Fibroblast of lung (primary cell): ENCODE measurements around the gene HDAC4. TPM values are rescaled to one million over a fixed set of nuclear protein-coding genes. Genes with fewer than 3 reads are reported as not detected.

Experiments used
- DNase-seq, 2 donors: peaks; one replicate each; pipeline versions ENCODE4 v3.0.0 to v3.0.0-alpha.2; 2010; ENCODE audit warnings: low read depth in 2 of 2
- H2AFZ ChIP-seq: 2 replicates; pipeline ENCODE4 v1.5.1; 2012; ENCODE audit warnings: low read length, control low read depth, inconsistent platforms
- H3K27ac ChIP-seq: 2 replicates; pipeline ENCODE4 v1.5.1; 2011; ENCODE audit warnings: low read length, control low read depth; ENCODE audit not compliant: insufficient read depth
- H3K27me3 ChIP-seq: 2 replicates; pipeline ENCODE4 v1.5.1; 2011; ENCODE audit warnings: mild to moderate bottlenecking, low read length; ENCODE audit not compliant: control insufficient read depth, insufficient read depth
- H3K36me3 ChIP-seq: 2 replicates; pipeline ENCODE4 v1.5.1; 2011; ENCODE audit warnings: low read length; ENCODE audit not compliant: control insufficient read depth, insufficient read depth
- H3K4me1 ChIP-seq: 2 replicates; pipeline ENCODE4 v1.5.1; 2011; ENCODE audit warnings: low read length; ENCODE audit not compliant: control insufficient read depth, insufficient read depth; ENCODE audit errors: extremely low read depth
- H3K4me2 ChIP-seq: 2 replicates; pipeline ENCODE4 v1.5.1; 2011; ENCODE audit warnings: low read length, control low read depth; ENCODE audit not compliant: insufficient read depth; ENCODE audit errors: extremely low read depth
- H3K4me3 ChIP-seq, 4 experiments: fragments of 200-600 bp in 1 of 4; sonication (generic) in 1 of 4; replicated peaks in 1 of 4; 2 replicates each; pipeline ENCODE4 v1.5.1; 2011 to 2016; ENCODE audit warnings: low read length in 4 of 4, low read depth in 3 of 4, mild to moderate bottlenecking in 3 of 4, control low read depth in 2 of 4, inconsistent platforms in 1 of 4, mixed read lengths in 1 of 4; ENCODE audit not compliant: insufficient read depth in 1 of 4; ENCODE audit errors: control extremely low read depth in 1 of 4
- H3K79me2 ChIP-seq: 2 replicates; pipeline ENCODE4 v1.5.1; 2012; ENCODE audit warnings: mild to moderate bottlenecking, low read length, inconsistent platforms; ENCODE audit not compliant: control insufficient read depth, insufficient read depth
- H3K9ac ChIP-seq: 2 replicates; pipeline ENCODE4 v1.5.1; 2011; ENCODE audit warnings: mild to moderate bottlenecking, low read length, control low read depth; ENCODE audit not compliant: insufficient read depth
- H3K9me3 ChIP-seq: 2 replicates; pipeline ENCODE4 v1.5.1; 2012; ENCODE audit warnings: low read depth, low read length; ENCODE audit not compliant: control insufficient read depth, insufficient read depth
- H4K20me1 ChIP-seq: 2 replicates; pipeline ENCODE4 v1.5.1; 2011; ENCODE audit warnings: low read length; ENCODE audit not compliant: control insufficient read depth, insufficient read depth; ENCODE audit errors: extremely low read depth
- EZH2 ChIP-seq: IDR thresholded peaks from 2 replicates; pipeline ENCODE4 v1.5.1; 2012; ENCODE audit warnings: low read length, control low read depth, mild to moderate bottlenecking; ENCODE audit errors: missing control alignments
- polyA plus RNA-seq, 2 donors: library from polyadenylated mRNA; depleted of rRNA in 1 of 2; stranded (reverse) in 1 of 2; unstranded in 1 of 2; fragments of >200 nt; gene quantifications; 2 replicates each; pipeline ENCODE4 v1.2.1, GENCODE V29; 2011 to 2012; ENCODE audit warnings: missing spikeins in 1 of 2
- total RNA-seq: library from RNA; depleted of rRNA; stranded (reverse); fragments of >200 nt; gene quantifications from 2 replicates; pipeline ENCODE4 v1.2.1, GENCODE V29; 2014
- TF ChIP-seq, protein P1 (sequence below), 2 donors: IDR thresholded peaks in 1 of 2; conservative IDR thresholded peaks in 1 of 2; 1 replicate in 1 of 2; 2 replicates in 1 of 2; pipeline ENCODE4 v1.5.1; 2011 to 2012; ENCODE audit warnings: low read length in 2 of 2, control low read depth in 1 of 2, inconsistent platforms in 1 of 2, low read depth in 1 of 2, mild to moderate bottlenecking in 1 of 2

HDAC4 gene
- total and polyA plus RNA-seq, 2 donors (not counting 1 experiment from before 2014, with no cell fraction given), result 7.4 to 19.8 TPM

DNA sequence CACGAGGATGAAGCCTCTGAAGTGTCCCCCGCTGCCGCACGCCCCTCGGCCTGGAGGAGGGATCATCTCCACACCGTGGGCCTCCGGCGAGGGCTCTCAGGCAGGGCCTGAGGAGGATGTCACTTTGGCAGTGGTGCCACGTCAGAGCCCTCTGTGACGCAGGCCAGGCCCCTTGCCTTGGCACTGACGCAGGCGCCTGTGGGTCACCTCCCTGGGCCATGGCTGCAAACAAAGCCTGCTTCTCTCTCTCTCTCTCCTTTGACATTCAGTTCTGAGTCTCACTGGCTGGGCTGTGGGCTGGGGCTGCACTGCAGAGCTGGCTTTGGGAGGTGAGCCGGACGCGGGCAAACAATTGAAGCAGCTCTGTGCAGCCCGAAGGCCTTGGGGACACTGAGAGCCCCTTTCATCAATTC, 279.2 kb downstream of the HDAC4 start:
- no peak overlapping the region for H3K27ac ChIP-seq
- DNase-seq, result peak in 1 of 2 donors; percentile 43
- H3K4me2 ChIP-seq, result no peak overlapping the region
- no peaks in the 10 kb centered on the region for H3K79me2 ChIP-seq
- no peaks in the 10 kb centered on the region for H3K27me3 ChIP-seq
- H3K36me3 ChIP-seq, result peaks cover 7% of the 10 kb centered on the region
- no peak overlapping the region for H2AFZ ChIP-seq
- H3K9me3 ChIP-seq, result no peaks in the 10 kb centered on the region
- H3K4me3 ChIP-seq, result no peak overlapping the region
- no peak for TF ChIP-seq EZH2
- TF ChIP-seq, protein P1, sequence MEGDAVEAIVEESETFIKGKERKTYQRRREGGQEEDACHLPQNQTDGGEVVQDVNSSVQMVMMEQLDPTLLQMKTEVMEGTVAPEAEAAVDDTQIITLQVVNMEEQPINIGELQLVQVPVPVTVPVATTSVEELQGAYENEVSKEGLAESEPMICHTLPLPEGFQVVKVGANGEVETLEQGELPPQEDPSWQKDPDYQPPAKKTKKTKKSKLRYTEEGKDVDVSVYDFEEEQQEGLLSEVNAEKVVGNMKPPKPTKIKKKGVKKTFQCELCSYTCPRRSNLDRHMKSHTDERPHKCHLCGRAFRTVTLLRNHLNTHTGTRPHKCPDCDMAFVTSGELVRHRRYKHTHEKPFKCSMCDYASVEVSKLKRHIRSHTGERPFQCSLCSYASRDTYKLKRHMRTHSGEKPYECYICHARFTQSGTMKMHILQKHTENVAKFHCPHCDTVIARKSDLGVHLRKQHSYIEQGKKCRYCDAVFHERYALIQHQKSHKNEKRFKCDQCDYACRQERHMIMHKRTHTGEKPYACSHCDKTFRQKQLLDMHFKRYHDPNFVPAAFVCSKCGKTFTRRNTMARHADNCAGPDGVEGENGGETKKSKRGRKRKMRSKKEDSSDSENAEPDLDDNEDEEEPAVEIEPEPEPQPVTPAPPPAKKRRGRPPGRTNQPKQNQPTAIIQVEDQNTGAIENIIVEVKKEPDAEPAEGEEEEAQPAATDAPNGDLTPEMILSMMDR (conservative IDR thresholded peaks at IDR 0.05 in 1 of 2, IDR thresholded peaks at IDR 0.05 in 1 of 2; ENCODE audit: low read depth in 1 of 2, low read length in 2 of 2), result no peak
- H4K20me1 ChIP-seq, result no peaks in the 10 kb centered on the region
- H3K4me1 ChIP-seq, result no peaks in the 10 kb centered on the region
- H3K9ac ChIP-seq, result no peak overlapping the region

DNA sequence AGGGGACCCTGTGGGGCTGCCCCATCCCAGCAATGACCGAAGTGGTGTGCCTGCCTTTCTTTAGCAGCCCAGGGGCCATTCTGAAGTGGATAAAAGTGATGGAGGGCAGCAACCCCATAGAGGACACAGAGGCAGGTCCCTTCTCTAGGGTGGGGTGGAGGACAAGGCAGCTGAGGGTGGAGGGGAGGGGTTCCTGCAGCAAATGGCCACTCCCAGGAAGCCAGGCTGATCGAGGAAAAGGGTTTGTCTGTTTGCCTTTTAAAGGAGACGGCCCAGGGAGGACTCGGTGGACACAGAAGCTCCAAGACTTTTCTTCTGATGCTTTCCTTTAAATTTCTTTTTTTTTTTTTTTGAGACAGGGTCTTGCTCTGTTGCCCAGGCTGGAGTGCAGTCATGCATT, 280.2 kb downstream of the HDAC4 start:
- DNase-seq, result no peak
- Histone ChIP-seq H3K9ac (no peak overlapping the region), H3K36me3 (peaks cover 7% of the 10 kb centered on the region), H3K4me1 (no peaks in the 10 kb centered on the region), H3K4me3 (no peak overlapping the region), H2AFZ (no peak overlapping the region), H4K20me1 (no peaks in the 10 kb centered on the region), H3K9me3 (no peaks in the 10 kb centered on the region), H3K27me3 (no peaks in the 10 kb centered on the region), H3K27ac (no peak overlapping the region), H3K4me2 (no peak overlapping the region), H3K79me2 (no peaks in the 10 kb centered on the region)
- TF ChIP-seq EZH2, result no peak
- TF ChIP-seq, protein P1 (conservative IDR thresholded peaks at IDR 0.05 in 1 of 2, IDR thresholded peaks at IDR 0.05 in 1 of 2; ENCODE audit: low read depth in 1 of 2, low read length in 2 of 2), result no peak

DNA sequence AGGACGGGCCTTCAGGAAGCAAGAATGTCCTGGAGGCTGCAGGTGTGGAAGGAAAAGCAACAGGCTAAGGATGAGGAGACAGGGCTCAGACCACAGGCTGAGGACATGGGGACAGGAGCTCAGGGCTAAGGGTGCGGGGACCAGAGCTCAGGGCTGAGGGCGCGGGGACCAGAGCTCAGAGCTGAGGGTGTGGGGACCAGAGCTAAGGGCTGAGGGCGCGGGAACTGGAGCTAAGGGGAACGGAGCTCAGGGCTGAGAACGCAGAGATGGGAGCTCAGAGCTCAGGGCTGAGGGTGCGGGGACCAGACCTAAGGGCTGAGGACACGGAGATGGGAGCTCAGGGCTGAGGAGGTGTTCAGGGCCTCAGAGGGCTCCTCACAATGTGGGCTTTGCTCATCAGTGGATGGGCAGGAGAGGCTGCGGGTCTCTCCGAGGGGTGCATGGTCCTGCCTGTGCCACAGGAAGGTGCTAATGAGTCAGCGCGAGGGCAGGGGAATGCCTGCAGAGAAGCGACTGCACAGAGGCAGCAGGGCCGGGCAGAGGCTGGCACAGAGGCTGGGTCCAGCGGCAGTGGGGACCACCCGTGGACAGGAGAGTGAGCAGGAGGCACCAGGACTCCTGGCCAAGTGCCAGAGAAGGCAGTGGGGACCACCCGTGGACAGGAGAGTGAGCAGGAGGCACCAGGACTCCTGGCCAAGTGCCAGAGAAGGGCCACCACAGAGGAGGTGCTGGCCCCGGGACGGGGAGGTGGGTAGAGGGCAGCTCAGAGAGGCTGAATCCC, 281.3 kb downstream of the HDAC4 start:
- peaks cover 1% of the 10 kb centered on the region for H3K36me3 ChIP-seq

More for the DNA sequence above, 281.3 kb downstream of the HDAC4 start:
- H3K27ac ChIP-seq, result no peak overlapping the region
- DNase-seq, result no peak
- H3K9ac ChIP-seq, result no peak overlapping the region
- no peak overlapping the region for H3K4me2 ChIP-seq
- H3K4me3 ChIP-seq, result no peak overlapping the region
- H2AFZ ChIP-seq, result no peak overlapping the region
- no peaks in the 10 kb centered on the region for H3K9me3 ChIP-seq
- H3K4me1 ChIP-seq, result no peaks in the 10 kb centered on the region
- H3K27me3 ChIP-seq, result no peaks in the 10 kb centered on the region
- no peak for TF ChIP-seq EZH2
- TF ChIP-seq, protein P1 (conservative IDR thresholded peaks at IDR 0.05 in 1 of 2, IDR thresholded peaks at IDR 0.05 in 1 of 2; ENCODE audit: low read depth in 1 of 2, low read length in 2 of 2), result no peak
- H3K79me2 ChIP-seq, result no peaks in the 10 kb centered on the region
- H4K20me1 ChIP-seq, result no peaks in the 10 kb centered on the region
